ENCODE data around the gene NPLOC4. TPM values are rescaled to one million over a fixed set of nuclear protein-coding genes. Genes with fewer than 3 reads are reported as not detected.

Gene NPLOC4
- total and polyA plus RNA-seq, 2 of the 8 experiments (the other 6 are each of a cell fraction or from before 2014, with no cell fraction given) = 70.7 to 92.7 TPM

DNA sequence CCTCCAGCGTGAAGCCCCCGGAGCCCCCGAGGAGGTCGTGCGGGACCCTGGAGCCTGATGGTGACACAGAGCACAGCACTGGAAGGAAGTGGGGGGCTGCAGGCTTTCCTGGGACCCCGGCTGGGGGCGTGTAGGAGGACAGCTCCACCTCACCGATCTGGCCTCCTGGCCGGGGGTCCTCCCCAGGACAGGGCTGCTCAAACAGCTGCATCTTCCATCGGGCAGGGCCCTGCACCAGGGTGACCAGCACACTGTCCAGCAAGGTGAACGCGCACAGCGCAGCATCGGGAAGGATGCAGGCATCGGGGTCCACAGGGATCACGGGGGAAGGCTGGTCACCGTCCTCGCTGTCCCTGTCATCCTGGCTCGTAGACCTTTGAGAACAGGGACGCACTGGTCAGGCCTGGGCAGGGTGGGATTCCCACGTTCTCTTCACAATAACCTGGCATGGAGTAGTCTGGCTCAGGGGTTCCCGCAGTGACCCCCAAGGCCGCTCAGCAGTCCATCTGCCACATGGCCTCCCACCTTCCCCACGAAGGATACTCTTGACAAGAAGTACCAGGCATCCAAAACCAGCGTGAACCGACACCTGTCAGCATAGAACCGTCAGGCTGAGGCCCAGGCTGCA is 86.0 kb downstream of the NPLOC4 start (continued):
- TF ChIP-seq, protein P1, sequence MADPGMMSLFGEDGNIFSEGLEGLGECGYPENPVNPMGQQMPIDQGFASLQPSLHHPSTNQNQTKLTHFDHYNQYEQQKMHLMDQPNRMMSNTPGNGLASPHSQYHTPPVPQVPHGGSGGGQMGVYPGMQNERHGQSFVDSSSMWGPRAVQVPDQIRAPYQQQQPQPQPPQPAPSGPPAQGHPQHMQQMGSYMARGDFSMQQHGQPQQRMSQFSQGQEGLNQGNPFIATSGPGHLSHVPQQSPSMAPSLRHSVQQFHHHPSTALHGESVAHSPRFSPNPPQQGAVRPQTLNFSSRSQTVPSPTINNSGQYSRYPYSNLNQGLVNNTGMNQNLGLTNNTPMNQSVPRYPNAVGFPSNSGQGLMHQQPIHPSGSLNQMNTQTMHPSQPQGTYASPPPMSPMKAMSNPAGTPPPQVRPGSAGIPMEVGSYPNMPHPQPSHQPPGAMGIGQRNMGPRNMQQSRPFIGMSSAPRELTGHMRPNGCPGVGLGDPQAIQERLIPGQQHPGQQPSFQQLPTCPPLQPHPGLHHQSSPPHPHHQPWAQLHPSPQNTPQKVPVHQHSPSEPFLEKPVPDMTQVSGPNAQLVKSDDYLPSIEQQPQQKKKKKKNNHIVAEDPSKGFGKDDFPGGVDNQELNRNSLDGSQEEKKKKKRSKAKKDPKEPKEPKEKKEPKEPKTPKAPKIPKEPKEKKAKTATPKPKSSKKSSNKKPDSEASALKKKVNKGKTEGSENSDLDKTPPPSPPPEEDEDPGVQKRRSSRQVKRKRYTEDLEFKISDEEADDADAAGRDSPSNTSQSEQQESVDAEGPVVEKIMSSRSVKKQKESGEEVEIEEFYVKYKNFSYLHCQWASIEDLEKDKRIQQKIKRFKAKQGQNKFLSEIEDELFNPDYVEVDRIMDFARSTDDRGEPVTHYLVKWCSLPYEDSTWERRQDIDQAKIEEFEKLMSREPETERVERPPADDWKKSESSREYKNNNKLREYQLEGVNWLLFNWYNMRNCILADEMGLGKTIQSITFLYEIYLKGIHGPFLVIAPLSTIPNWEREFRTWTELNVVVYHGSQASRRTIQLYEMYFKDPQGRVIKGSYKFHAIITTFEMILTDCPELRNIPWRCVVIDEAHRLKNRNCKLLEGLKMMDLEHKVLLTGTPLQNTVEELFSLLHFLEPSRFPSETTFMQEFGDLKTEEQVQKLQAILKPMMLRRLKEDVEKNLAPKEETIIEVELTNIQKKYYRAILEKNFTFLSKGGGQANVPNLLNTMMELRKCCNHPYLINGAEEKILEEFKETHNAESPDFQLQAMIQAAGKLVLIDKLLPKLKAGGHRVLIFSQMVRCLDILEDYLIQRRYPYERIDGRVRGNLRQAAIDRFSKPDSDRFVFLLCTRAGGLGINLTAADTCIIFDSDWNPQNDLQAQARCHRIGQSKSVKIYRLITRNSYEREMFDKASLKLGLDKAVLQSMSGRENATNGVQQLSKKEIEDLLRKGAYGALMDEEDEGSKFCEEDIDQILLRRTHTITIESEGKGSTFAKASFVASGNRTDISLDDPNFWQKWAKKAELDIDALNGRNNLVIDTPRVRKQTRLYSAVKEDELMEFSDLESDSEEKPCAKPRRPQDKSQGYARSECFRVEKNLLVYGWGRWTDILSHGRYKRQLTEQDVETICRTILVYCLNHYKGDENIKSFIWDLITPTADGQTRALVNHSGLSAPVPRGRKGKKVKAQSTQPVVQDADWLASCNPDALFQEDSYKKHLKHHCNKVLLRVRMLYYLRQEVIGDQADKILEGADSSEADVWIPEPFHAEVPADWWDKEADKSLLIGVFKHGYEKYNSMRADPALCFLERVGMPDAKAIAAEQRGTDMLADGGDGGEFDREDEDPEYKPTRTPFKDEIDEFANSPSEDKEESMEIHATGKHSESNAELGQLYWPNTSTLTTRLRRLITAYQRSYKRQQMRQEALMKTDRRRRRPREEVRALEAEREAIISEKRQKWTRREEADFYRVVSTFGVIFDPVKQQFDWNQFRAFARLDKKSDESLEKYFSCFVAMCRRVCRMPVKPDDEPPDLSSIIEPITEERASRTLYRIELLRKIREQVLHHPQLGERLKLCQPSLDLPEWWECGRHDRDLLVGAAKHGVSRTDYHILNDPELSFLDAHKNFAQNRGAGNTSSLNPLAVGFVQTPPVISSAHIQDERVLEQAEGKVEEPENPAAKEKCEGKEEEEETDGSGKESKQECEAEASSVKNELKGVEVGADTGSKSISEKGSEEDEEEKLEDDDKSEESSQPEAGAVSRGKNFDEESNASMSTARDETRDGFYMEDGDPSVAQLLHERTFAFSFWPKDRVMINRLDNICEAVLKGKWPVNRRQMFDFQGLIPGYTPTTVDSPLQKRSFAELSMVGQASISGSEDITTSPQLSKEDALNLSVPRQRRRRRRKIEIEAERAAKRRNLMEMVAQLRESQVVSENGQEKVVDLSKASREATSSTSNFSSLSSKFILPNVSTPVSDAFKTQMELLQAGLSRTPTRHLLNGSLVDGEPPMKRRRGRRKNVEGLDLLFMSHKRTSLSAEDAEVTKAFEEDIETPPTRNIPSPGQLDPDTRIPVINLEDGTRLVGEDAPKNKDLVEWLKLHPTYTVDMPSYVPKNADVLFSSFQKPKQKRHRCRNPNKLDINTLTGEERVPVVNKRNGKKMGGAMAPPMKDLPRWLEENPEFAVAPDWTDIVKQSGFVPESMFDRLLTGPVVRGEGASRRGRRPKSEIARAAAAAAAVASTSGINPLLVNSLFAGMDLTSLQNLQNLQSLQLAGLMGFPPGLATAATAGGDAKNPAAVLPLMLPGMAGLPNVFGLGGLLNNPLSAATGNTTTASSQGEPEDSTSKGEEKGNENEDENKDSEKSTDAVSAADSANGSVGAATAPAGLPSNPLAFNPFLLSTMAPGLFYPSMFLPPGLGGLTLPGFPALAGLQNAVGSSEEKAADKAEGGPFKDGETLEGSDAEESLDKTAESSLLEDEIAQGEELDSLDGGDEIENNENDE (IDR thresholded peaks at IDR 0.05; ENCODE audit: insufficient replicate concordance, low read length) = no peak
- TF ChIP-seq PHF8 (conservative IDR thresholded peaks at IDR 0.05; ENCODE audit: low read depth, low read length) (no peak), EGR1 (IDR thresholded peaks at IDR 0.05; ENCODE audit: borderline replicate concordance, low read depth, low read length) (no peak), CHD2 (IDR thresholded peaks at IDR 0.05; ENCODE audit: low read length) (no peak), POLR2A (IDR thresholded peaks at IDR 0.05; ENCODE audit: control extremely low read depth in 1 of 2, low read depth in 2 of 2, low read length in 2 of 2) (no peak)

Data from H1 (cell line).